Renal pelvis (tissue), 12 donors: ENCODE data around the gene SLAMF1. TPM values are rescaled to one million over a fixed set of nuclear protein-coding genes. Genes with fewer than 3 reads are reported as not detected.
"Not testable (repeated sequence)": the region's sequence is repeated elsewhere in the genome, so short reads cannot be mapped to it uniquely, and the experiment has no call there.

ENCODE experiments used
- DNase-seq: peaks from one replicate; pipeline ENCODE4 v3.0.0-alpha.2; 2013
- long read RNA-seq, 16 experiments: transcript quantifications; one replicate each; lab custom pipeline, GENCODE V29; 2026
- polyA plus RNA-seq, 3 donors: library from polyadenylated mRNA; unstranded; fragments of 120-200 nt; gene quantifications; one replicate each; pipeline ENCODE4 v1.2.1, GENCODE V29; 2013; ENCODE audit not compliant: insufficient read length in 3 of 3

Gene SLAMF1, protein sequence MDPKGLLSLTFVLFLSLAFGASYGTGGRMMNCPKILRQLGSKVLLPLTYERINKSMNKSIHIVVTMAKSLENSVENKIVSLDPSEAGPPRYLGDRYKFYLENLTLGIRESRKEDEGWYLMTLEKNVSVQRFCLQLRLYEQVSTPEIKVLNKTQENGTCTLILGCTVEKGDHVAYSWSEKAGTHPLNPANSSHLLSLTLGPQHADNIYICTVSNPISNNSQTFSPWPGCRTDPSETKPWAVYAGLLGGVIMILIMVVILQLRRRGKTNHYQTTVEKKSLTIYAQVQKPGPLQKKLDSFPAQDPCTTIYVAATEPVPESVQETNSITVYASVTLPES
- polyA plus RNA-seq, result under 1 TPM in 2 of 3 donors, not detected in 1; 0.13 TPM
- long read RNA-seq, donor 1, result 0 reads
- long read RNA-seq, donor 2, result 0 reads
- long read RNA-seq, donor 3, partial matches to known transcripts, result 0 of 1 reads
- long read RNA-seq, donor 3, other reads (novel, unspliced or antisense), result 0 of 1 reads
- long read RNA-seq, donor 4, result 0 reads
- long read RNA-seq, donor 5, result 0 reads
- long read RNA-seq, donor 6, result 0 reads
- long read RNA-seq, donor 7, result 0 reads
- long read RNA-seq, donor 8, result 0 reads
- long read RNA-seq, donor 9, result 0 reads
- long read RNA-seq, donor 10, result 0 reads
- long read RNA-seq, donor 11, result 0 reads
- long read RNA-seq, donor 12, result 0 reads
- long read RNA-seq, donor 13, result 0 reads
- long read RNA-seq, donor 14, result 0 reads
- long read RNA-seq, donor 15, result 0 reads
- long read RNA-seq, donor 16, result 0 reads

DNA sequence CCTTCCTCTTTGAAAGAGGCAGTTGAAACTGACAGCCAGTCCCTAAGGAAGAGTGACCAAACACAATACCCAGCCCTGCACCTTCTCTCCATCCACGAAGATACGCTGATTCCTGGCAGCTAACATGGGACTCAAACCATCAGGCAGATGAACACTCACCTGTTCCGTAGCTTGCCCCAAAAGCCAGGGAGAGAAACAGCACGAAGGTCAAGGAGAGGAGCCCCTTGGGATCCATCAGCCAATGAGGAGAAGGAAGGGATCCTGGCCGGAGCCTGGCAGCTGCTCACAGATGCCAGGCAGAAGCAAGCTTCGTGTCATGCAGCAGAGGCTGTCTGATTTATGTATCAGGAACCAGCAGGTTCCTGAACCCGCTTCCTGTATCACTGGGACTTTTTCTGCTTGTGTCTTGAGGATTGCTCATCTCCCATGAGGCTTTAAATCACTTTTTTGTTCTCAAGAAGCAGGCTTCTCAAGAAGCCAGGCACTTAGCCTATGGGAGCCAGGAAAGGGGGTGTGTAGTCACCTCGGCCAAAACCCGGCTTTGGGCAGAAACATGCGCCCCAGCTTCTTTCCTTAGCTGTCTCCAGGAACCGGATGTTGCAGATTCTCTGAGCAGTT, at the start of gene SLAMF1:
Gene SLAMF1 (minus strand): TSS at position 334 of the 618 bp plus-strand sequence. CDS start 99 bp downstream, at position 235.
- no peak for DNase-seq

- not testable (repeated sequence) for DNase-seq
These were observed 45.5 kb upstream of the SLAMF1 start for GRCh38 chr1:160692390-160692789.

GRCh38 chr1:160685266-160685665, 38.4 kb upstream of the SLAMF1 start:
- DNase-seq, result no peak

DNA sequence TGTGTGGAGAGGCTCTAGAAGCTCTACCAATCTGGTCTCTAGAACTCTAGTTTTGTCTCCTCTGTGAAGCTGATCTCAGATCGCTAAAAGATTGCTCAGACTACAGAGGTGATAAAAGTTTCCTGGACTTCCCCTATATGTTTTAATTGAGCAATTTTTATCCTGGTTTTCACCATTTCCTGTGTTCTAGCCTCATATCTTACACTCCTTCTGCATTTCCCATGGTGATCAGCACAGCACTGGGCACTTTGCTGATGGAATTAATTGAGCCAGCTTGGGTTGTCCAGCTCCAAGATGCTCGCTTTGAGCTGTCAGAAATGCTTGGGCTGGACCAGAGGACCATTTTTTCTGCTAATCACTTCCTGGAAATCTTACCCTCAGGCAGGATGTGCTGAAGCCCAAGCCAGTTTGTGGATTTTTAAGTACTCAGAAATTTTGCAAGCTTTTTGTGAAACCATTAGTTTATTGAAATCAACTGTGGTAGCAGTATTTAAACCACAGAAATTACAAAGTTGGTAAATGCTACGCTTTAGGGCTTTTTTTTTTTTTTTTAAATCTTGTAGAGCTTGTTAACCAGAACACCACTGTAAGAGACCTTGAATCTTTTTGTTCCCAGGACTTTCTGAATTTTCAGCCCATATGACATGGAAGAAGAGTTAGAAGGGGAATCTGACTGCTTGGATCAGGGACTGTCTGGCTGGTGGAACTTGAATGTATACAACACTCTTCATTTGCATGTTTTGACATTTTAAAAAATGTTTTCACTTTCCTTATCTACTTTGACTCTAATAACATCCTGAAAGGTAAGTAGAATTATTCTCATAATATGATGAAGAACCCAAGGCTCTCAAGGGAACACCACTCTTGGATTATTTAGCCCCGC, 36.4 kb upstream of the SLAMF1 start:
- DNase-seq, result no peak

GRCh38 chr1:160681891-160682140, 35.0 kb upstream of the SLAMF1 start:
- DNase-seq, result no peak

- peak; percentile 21 for DNase-seq
These were observed 34.4 kb upstream of the SLAMF1 start for GRCh38 chr1:160681066-160681890.

- DNase-seq, result no peak
These were observed 33.6 kb upstream of the SLAMF1 start for GRCh38 chr1:160680399-160680798.

GRCh38 chr1:160679893-160680292, 33.0 kb upstream of the SLAMF1 start:
- no peak for DNase-seq

DNA sequence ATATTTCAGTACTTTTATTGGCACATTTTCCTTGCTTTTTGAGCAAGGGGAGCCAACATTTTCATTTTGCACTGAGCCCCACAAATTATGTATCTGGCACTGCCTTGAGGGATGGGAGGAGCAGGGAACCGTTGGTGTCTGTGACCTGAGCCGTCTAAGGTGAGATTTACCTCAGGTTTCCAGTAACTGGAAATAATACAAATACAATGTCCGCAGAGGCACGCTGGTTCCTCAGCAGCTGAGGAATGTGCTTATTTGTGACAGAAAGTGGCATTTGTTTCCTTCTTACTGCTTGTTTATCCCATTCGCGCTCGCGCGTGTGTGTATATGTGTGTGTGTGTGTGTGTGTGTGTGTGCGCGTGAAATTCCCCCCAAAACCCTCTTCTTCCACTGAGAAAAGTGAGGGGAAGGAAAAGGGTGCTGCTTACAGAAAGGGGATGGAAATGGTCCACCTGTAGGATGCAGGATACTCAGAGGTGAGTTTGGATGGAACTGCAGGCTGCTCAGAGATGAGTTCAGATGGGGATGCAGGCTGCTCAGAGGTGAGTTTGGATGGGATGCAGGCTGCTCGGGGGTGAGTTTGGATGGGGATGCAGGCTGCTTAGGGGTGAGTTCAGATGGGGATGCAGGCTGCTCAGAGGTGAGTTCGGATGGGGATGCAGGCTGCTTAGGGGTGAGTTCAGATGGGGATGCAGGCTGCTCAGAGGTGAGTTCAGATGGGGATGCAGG, 30.2 kb upstream of the SLAMF1 start:
- no peak for DNase-seq

DNA sequence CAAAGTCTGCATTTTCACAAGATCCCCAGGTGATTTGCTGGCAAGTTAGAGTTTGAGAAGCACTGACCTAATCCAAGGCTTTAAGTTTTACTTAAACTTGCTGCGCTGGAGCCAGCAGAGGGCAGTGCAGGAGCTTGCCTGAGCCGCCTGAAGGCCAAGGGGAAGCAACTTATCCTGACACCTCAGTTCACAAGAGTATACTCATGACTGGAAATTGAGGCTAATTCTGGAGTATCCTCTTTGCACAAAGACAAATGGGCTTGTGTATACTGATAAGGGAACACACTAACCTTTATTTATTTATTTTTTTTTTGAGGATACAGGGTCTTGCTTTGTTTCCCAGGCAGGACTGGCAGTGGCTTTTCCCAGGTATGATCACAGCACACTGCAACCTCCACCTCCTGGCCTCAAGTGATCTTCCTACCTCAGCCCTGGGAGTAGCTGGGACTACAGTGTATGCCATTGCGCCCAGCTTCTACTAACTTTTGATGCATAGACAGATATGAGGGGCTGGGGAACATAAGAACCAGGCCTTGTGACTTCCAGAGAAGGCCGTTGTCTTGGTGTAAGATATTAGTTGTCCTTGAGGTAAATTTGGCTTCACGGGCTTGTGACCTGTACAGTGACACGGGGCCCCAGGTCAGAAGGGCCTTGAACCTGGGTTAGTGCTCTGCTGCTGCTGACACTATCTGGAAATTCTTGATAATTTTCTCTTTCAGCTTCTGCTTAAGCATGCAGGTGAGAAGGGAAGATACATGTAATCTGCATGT, 29.0 kb upstream of the SLAMF1 start:
- DNase-seq, result peak; percentile 33

GRCh38 chr1:160674415-160674814, 27.6 kb upstream of the SLAMF1 start:
- DNase-seq, result no peak

DNA sequence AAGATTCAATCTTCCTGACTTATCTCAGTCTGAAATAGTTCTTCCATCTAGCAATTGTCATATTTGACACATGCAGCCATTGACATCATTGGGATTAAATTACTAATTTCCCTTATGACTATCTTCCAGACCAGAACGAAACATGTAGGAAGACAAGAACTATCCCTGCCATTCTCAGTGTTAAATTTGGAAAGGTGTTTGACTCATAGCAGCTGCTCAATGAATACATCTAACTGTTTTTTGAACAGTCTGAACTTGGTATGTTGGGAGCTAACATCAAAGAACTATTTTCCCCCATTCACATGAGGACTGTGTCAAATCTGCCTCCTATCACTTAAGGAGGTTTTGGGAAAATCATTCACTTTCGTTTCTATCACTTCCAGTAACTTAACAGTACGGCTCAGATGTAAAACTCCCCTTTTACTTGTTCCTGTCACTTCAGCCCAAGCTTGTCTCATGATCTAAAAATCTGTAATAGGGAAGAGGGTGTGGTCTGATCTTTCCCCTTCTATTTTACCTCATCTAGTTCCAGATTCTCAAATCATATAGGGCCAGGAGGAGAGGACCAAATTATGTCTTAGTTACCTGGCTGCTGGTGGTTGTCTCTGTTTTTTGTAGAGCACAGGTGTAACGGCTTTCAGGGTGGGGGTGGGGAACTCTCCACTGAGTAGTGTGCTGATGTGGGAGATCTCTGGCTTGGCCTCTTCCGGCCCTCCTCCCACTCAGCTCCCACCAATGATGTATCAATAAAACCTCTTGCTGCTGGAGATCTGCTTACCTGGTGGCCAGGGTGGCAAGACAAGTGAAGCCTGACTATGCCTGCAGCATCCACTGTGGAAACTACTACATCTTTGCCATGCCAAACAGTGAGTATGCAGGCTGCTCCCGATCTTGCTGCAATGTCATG, 26.2 kb upstream of the SLAMF1 start:
- DNase-seq, result no peak

- DNase-seq, result no peak
These were observed 25.0 kb upstream of the SLAMF1 start for GRCh38 chr1:160671603-160672517.

GRCh38 chr1:160670701-160671100, 23.9 kb upstream of the SLAMF1 start:
- DNase-seq, result no peak

DNA sequence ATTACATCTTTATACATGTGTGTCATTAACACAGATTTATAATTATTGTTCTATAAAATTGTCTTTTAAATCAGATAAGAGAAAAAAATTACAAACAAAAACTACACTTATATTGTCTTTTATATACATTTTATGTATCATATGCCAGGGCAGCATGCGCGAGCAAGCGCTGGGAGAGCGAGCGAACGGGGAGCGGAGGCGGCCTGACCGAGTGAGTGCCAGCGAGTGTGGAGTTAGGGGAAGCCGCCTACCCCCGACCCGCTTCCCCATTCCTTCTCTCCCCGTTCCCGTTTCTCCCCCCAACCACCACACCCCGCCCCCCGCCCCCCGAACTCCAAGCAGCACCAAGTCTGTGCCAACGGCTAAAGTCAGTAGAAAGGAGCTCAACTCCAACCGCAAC, 23.0 kb upstream of the SLAMF1 start:
- no peak for DNase-seq

DNA sequence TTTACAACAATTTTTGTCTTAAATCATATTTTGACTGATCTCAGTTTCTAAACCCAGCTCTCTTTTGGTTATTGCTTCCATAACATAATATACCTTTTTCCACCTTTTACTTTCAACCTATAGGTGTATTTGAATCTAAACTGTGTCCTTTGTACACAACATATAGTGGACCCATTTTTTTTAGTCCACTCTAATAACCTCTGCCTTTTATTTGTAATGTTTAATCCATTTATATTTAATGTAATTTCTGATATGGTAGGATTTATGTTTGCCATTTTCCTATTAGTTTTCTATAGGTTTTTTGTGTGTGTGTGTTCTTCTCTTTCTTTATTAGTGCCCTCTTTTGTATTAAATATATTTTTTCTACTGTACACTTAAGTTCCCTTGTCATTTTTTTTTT, 22.4 kb upstream of the SLAMF1 start:
- DNase-seq, result no peak

DNA sequence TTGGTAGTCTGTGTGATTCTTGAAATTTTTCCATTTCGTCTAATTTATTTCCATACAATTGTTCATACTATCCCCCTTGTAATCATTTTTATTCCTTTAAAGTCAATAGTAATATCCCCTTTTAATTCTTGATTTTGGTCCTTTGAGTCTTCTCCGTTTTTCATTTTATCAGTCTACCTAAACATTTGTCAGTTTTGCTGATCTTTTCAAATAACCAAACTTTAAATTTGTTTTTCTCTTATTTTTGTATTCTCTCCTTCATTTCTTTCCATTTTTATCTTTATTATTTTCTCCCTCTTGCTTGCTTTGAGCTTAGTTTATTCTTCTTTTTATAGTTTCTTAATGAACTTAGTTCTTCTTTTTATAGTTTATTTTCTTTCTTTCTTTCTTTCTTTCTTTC, 21.1 kb upstream of the SLAMF1 start:
- DNase-seq, result no peak
